Amniotic stem cell (primary cell): ENCODE data around the gene NAV1.

Experiments
- DNase-seq: peaks from one replicate; lab custom pipeline; 2025; lab: John Stamatoyannopoulos, UW

Gene NAV1

GRCh38 chr1:201586806-201587205 lies 47.9 kb downstream of the NAV1 start:
- DNase-seq: no peak

GRCh38 chr1:201587729-201588128 lies 48.8 kb downstream of the NAV1 start:
- DNase-seq: no peak
